PC-9 (cell line): ENCODE measurements around the gene SLMAP. TPM values are rescaled to one million over a fixed set of nuclear protein-coding genes. Genes with fewer than 3 reads are reported as not detected.
"Not testable (repeated sequence)": the region's sequence is repeated elsewhere in the genome, so short reads cannot be mapped to it uniquely, and the experiment has no call there.

Experiments used
- BruUV-seq: library from RNA; stranded (reverse); fragments of 400-500 nt; replicated peaks from 2 replicates; lab custom pipeline; 2021; lab: Mats Ljungman, UMichigan
- CTCF ChIA-PET: fragments of 300-600 bp; sonication (Branson Sonifier 250); formaldehyde crosslinking; loops from one replicate; lab custom pipeline; 2022; ENCODE audit warnings: antibody characterized with exemption; lab: Charles Lee
- POLR2A ChIA-PET: fragments of 300-600 bp; sonication (Branson Sonifier 250); formaldehyde crosslinking; loops from one replicate; lab custom pipeline; 2022; ENCODE audit warnings: antibody characterized with exemption; ENCODE audit not compliant: unreplicated experiment; lab: Charles Lee
- DNase-seq, 2 experiments: peaks; one replicate each; pipeline versions ENCODE4 v3.0.0 to v3.0.0-alpha.2; 2015 to 2022; ENCODE audit warnings: mixed read lengths in 1 of 2
- H2AFZ ChIP-seq: fragments of 200-600 bp; sonication (generic); 2 replicates; pipeline ENCODE4 v1.8.1; 2017; ENCODE audit warnings: antibody characterized with exemption
- H3F3A ChIP-seq: fragments of 200-600 bp; sonication (generic); 2 replicates; pipeline ENCODE4 v1.8.1; 2017; ENCODE audit warnings: antibody characterized with exemption, mild to moderate bottlenecking, low read depth; ENCODE audit not compliant: insufficient read depth
- H3K27ac ChIP-seq: fragments of 200-600 bp; sonication (generic); 2 replicates; pipeline ENCODE4 v1.6.1; 2016; ENCODE audit warnings: mixed run types
- H3K27me3 ChIP-seq: fragments of 200-600 bp; sonication (generic); 2 replicates; pipeline ENCODE4 v1.6.1; 2016; ENCODE audit warnings: low read depth, mixed run types; ENCODE audit not compliant: insufficient read depth
- H3K36me3 ChIP-seq: fragments of 200-600 bp; sonication (generic); 2 replicates; pipeline ENCODE4 v1.6.1; 2016; ENCODE audit warnings: low read depth, mixed run types
- H3K4me1 ChIP-seq: fragments of 200-600 bp; sonication (generic); replicated peaks from 2 replicates; pipeline ENCODE4 v1.6.1; 2016; ENCODE audit warnings: mixed run types; ENCODE audit not compliant: insufficient read depth
- H3K4me2 ChIP-seq: fragments of 200-600 bp; sonication (generic); 2 replicates; pipeline ENCODE4 v1.6.1; 2017; ENCODE audit warnings: mixed run types
- H3K4me3 ChIP-seq: fragments of 200-600 bp; sonication (generic); 2 replicates; pipeline ENCODE4 v1.6.1; 2016; ENCODE audit warnings: mixed run types
- H3K79me2 ChIP-seq: fragments of 200-600 bp; sonication (generic); 2 replicates; pipeline ENCODE4 v1.6.1; 2017; ENCODE audit warnings: low read depth, mixed run types
- H3K9me2 ChIP-seq: fragments of 200-600 bp; sonication (generic); 2 replicates; pipeline ENCODE4 v1.8.1; 2017; ENCODE audit warnings: mild to moderate bottlenecking; ENCODE audit not compliant: insufficient read depth
- H3K9me3 ChIP-seq: fragments of 200-600 bp; sonication (generic); 2 replicates; pipeline ENCODE4 v1.8.1; 2016; ENCODE audit warnings: low read depth; ENCODE audit not compliant: insufficient read depth
- H4K20me1 ChIP-seq: fragments of 200-600 bp; sonication (generic); 2 replicates; pipeline ENCODE4 v1.8.1; 2017; ENCODE audit not compliant: insufficient read depth
- CTCF ChIP-seq: fragments of 200-600 bp; sonication (generic); conservative IDR thresholded peaks from 2 replicates; pipeline ENCODE4 v1.6.1; 2017; ENCODE audit warnings: mixed run types, antibody characterized with exemption, mild to moderate bottlenecking, moderate library complexity
- EZH2 ChIP-seq: fragments of 200-600 bp; sonication (generic); IDR thresholded peaks from 2 replicates; pipeline ENCODE4 v1.8.0; 2017; ENCODE audit warnings: antibody characterized with exemption, low read depth
- intact Hi-C: fragments of 100-400 bp; cut with micrococcal nuclease; formaldehyde crosslinking; loops from one replicate; pipeline ENCODE4 v1.10.0; 2022; ENCODE audit not compliant: unreplicated experiment
- total RNA-seq: library from RNA; stranded (reverse); gene quantifications from 2 replicates; pipeline ENCODE4 v1.2.3, GENCODE V29; 2021

The SLMAP gene
- total RNA-seq, 1 experiment from 2014 or later = 119 TPM

GRCh38 chr3:57862894-57863293 is 106.8 kb downstream of the SLMAP start:
- Histone ChIP-seq H3F3A (peaks cover 12% of the 10 kb centered on the region; the same call in 1 of the 2 replicates), H3K79me2 (no peaks in the 10 kb centered on the region), H3K4me2 (no peak overlapping the region), H3K36me3 (peaks cover 21% of the 10 kb centered on the region), H3K27me3 (no peaks in the 10 kb centered on the region), H4K20me1 (no peaks in the 10 kb centered on the region), H2AFZ (no peak overlapping the region), H3K27ac (no peak overlapping the region), H3K4me1 (no peaks in the 10 kb centered on the region), H3K4me3 (no peak overlapping the region), H3K9me2 (no peaks in the 10 kb centered on the region), H3K9me3 (no peaks in the 10 kb centered on the region)
- BruUV-seq = no TSS peak
- ChIA-PET CTCF (no interaction called here), POLR2A (no interaction called here)
- intact Hi-C loops = loop anchor here (10.0 kb wide), 1 partner anchor 312 kb away; no protein-coding TSS in a partner anchor
- TF ChIP-seq EZH2 (no peak), CTCF (no peak)
- DNase-seq = no peak

GRCh38 chr3:57863380-57863779 is 107.3 kb downstream of the SLMAP start:
- CTCF ChIA-PET = no interaction called here
- Histone ChIP-seq H3K79me2 (no peaks in the 10 kb centered on the region), H3K9me2 (no peaks in the 10 kb centered on the region), H3K4me1 (no peaks in the 10 kb centered on the region), H3K9me3 (no peaks in the 10 kb centered on the region), H3K4me2 (no peak overlapping the region), H3K36me3 (peaks cover 16% of the 10 kb centered on the region), H3K27me3 (no peaks in the 10 kb centered on the region), H3K27ac (no peak overlapping the region), H3K4me3 (no peak overlapping the region), H4K20me1 (no peaks in the 10 kb centered on the region), H2AFZ (no peak overlapping the region), H3F3A (peaks cover 12% of the 10 kb centered on the region; the same call in 1 of the 2 replicates)
- no peak for DNase-seq
- TF ChIP-seq EZH2 (no peak), CTCF (no peak)
- intact Hi-C loops = loop anchor here (10.0 kb wide), 1 partner anchor 311 kb away; no protein-coding TSS in a partner anchor
- POLR2A ChIA-PET = no interaction called here
- BruUV-seq = no TSS peak

- BruUV-seq = no TSS peak
- Histone ChIP-seq H3K36me3 (peaks cover 15% of the 10 kb centered on the region), H3K9me3 (no peaks in the 10 kb centered on the region), H3K9me2 (no peaks in the 10 kb centered on the region), H3K4me1 (no peaks in the 10 kb centered on the region), H2AFZ (no peak overlapping the region), H3K79me2 (no peaks in the 10 kb centered on the region), H4K20me1 (no peaks in the 10 kb centered on the region), H3K27me3 (no peaks in the 10 kb centered on the region), H3F3A (peaks cover 12% of the 10 kb centered on the region; the same call in 1 of the 2 replicates), H3K4me3 (no peak overlapping the region), H3K4me2 (no peak overlapping the region), H3K27ac (0 out of 2 replicates have a peak overlapping the region, but pooled peaks have one; percentile 9)
- ChIA-PET CTCF (interaction anchor here (0.9 kb wide), 1 partner anchor 12 kb away, joined by 3 read pairs; no protein-coding TSS in a partner anchor), POLR2A (no interaction called here)
- TF ChIP-seq EZH2 (no peak), CTCF (peak; percentile 64)
- intact Hi-C loops = loop anchor here (5.0 to 10.0 kb wide), 3 partner anchors 142 to 437 kb away; partner anchors contain the start of gene FLNB
- DNase-seq = no peak
These were observed 108.7 kb downstream of the SLMAP start for GRCh38 chr3:57864853-57865252.

- BruUV-seq, H3K4me3 ChIP-seq, H3K9me2 ChIP-seq, POLR2A ChIA-PET, H3K79me2 ChIP-seq, H3K4me2 ChIP-seq, CTCF ChIA-PET, H3K9me3 ChIP-seq, H2AFZ ChIP-seq, H3F3A ChIP-seq, H3K36me3 ChIP-seq, DNase-seq, H3K27me3 ChIP-seq, H3K27ac ChIP-seq, H3K4me1 ChIP-seq, H4K20me1 ChIP-seq: not testable (repeated sequence)
- intact Hi-C loops = loop anchor here (5.0 to 10.0 kb wide), 3 partner anchors 138 to 433 kb away; partner anchors contain the start of gene FLNB
These were observed 113.0 kb downstream of the SLMAP start for GRCh38 chr3:57869110-57869509.
